Calu3 (cell line): ENCODE results near the gene DHX35. TPM values are rescaled to one million over a fixed set of nuclear protein-coding genes. Genes with fewer than 3 reads are reported as not detected.

Source experiments
- BruUV-seq: library from RNA; stranded (reverse); fragments of 400-500 nt; replicated peaks from 2 replicates; lab custom pipeline; 2021; lab: Mats Ljungman, UMichigan
- CTCF ChIA-PET: fragments of 300-600 bp; sonication (Branson Sonifier 250); formaldehyde crosslinking; loops from one replicate; lab custom pipeline; 2022; ENCODE audit warnings: antibody characterized with exemption; lab: Charles Lee
- DNase-seq: peaks from one replicate; pipeline ENCODE4 v3.0.0; 2022
- H3K27ac Mint-ChIP-seq: one replicate; pipeline ENCODE4 v1.8.0; 2022; ENCODE audit warnings: mixed read lengths; ENCODE audit not compliant: unreplicated experiment
- H3K27me3 Mint-ChIP-seq: one replicate; pipeline ENCODE4 v1.8.0; 2022; ENCODE audit warnings: mixed read lengths; ENCODE audit not compliant: unreplicated experiment
- H3K36me3 Mint-ChIP-seq: one replicate; pipeline ENCODE4 v1.8.0; 2022; ENCODE audit warnings: mild to moderate bottlenecking, moderate library complexity, mixed read lengths; ENCODE audit not compliant: insufficient read depth, unreplicated experiment
- H3K4me1 Mint-ChIP-seq: one replicate; pipeline ENCODE4 v1.8.0; 2022; ENCODE audit warnings: mild to moderate bottlenecking, low read depth, mixed read lengths; ENCODE audit not compliant: unreplicated experiment
- H3K4me3 Mint-ChIP-seq: one replicate; pipeline ENCODE4 v1.8.0; 2022; ENCODE audit warnings: mild to moderate bottlenecking, low read depth, moderate library complexity, mixed read lengths; ENCODE audit not compliant: unreplicated experiment
- H3K9me3 Mint-ChIP-seq: one replicate; pipeline ENCODE4 v1.8.0; 2022; ENCODE audit warnings: low read depth, mixed read lengths; ENCODE audit not compliant: unreplicated experiment
- CTCF ChIP-seq: fragments of 200-600 bp; IDR thresholded peaks from one replicate; pipeline ENCODE4 v1.8.0; 2022; ENCODE audit warnings: antibody characterized with exemption; ENCODE audit not compliant: unreplicated experiment
- intact Hi-C: fragments of 100-400 bp; cut with micrococcal nuclease; formaldehyde crosslinking; loops from one replicate; pipeline ENCODE4 v1.10.0; 2022; ENCODE audit not compliant: unreplicated experiment
- total RNA-seq: library from RNA; stranded (reverse); gene quantifications from 2 replicates; pipeline ENCODE4 v1.2.3, GENCODE V29; 2022

DHX35 gene
- total RNA-seq, 1 experiment from 2014 or later: 19.1 TPM

DNA sequence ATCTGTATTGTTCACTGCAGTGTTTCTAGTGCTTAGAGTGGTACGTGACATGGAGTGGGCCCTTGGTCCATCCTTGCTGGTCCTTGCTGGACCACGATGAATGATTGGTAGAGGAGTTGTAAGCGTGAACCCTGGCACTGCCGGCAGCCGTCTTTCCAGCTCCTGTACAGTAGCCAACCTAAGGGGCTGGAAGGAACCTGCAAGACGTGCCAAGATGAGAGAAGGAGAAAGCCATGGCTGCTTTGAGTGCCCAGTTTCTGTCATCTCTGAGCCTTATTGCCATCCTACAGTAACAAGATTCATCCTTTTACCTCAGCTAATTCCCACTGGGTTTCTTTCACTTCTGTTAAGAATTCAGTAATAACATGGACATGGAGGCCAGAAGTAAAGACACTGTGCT is 5.9 kb downstream of the DHX35 start:
- Mint-ChIP-seq H3K27ac (no peak overlapping the region), H3K36me3 (peaks cover 15% of the 10 kb centered on the region), H3K27me3 (no peaks in the 10 kb centered on the region), H3K9me3 (no peaks in the 10 kb centered on the region), H3K4me1 (peaks cover 16% of the 10 kb centered on the region), H3K4me3 (no peak overlapping the region)
- no peak for TF ChIP-seq CTCF
- intact Hi-C loops: no loop called here
- CTCF ChIA-PET: no interaction called here
- no peak for DNase-seq
- BruUV-seq: no TSS peak

DNA sequence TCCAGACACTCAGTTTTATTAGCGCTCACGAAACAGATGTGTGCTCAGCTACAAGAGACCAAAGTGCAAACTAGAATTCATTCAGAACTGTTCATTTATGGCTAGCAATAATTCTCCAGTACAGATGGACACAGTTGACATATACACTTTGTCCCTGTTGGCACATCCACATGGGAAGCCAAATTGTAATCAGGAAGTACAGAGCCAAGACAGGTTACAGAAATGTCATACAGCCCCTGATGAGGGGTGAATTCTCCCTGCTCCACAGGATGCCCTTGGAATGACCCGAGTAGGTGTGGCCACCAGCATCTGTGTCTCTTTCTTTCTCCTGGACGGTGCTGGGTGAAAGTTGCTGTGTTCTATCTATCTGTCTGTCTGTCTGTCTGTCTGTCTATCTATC is 7.6 kb downstream of the DHX35 start:
- peaks cover 12% of the 10 kb centered on the region for H3K36me3 Mint-ChIP-seq
- intact Hi-C loops: no loop called here
- no peaks in the 10 kb centered on the region for H3K9me3 Mint-ChIP-seq
- H3K27me3 Mint-ChIP-seq: no peaks in the 10 kb centered on the region
- DNase-seq: no peak
- H3K4me3 Mint-ChIP-seq: no peak overlapping the region
- CTCF ChIA-PET: no interaction called here
- TF ChIP-seq CTCF: no peak
- no TSS peak for BruUV-seq
- no peak overlapping the region for H3K27ac Mint-ChIP-seq
- H3K4me1 Mint-ChIP-seq: peaks cover 17% of the 10 kb centered on the region

DNA sequence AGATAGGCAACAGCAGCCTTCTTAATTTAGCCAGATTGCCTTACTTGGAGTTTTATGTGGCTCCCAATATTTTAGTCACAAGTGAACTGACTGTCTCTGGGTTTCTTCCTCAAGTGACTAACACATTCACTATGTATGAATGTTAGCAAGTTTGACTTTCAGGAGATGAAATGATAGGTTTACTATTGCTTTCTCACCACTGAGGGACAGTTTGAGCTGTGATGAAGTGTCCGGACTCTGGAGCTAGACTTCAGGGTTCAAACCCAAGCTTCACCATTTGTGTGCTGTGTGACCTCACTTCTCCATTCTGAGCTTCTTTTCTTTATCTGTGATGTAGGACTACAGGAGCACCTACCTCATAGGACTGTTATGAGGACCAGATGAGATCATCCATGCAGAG is 8.2 kb downstream of the DHX35 start:
- no peak overlapping the region for H3K4me3 Mint-ChIP-seq
- H3K9me3 Mint-ChIP-seq: no peaks in the 10 kb centered on the region
- H3K27me3 Mint-ChIP-seq: no peaks in the 10 kb centered on the region
- H3K4me1 Mint-ChIP-seq: peaks cover 19% of the 10 kb centered on the region
- no TSS peak for BruUV-seq
- no peak overlapping the region for H3K27ac Mint-ChIP-seq
- TF ChIP-seq CTCF: no peak
- H3K36me3 Mint-ChIP-seq: peaks cover 12% of the 10 kb centered on the region
- no peak for DNase-seq
- intact Hi-C loops: no loop called here
- CTCF ChIA-PET: interaction anchor here (1.0 kb wide), 1 partner anchor 99 kb away, joined by 3 read pairs; no protein-coding TSS in a partner anchor

- intact Hi-C loops: no loop called here
- DNase-seq: no peak
- Mint-ChIP-seq H3K4me1 (peaks cover 19% of the 10 kb centered on the region), H3K36me3 (peaks cover 12% of the 10 kb centered on the region), H3K27me3 (no peaks in the 10 kb centered on the region), H3K9me3 (no peaks in the 10 kb centered on the region), H3K27ac (no peak overlapping the region), H3K4me3 (no peak overlapping the region)
- no peak for TF ChIP-seq CTCF
- CTCF ChIA-PET: interaction anchor here (1.2 kb wide), 1 partner anchor 19 kb away, joined by 3 read pairs; no protein-coding TSS in a partner anchor
- BruUV-seq: no TSS peak
Observed at GRCh38 chr20:38973107-38973506, 11.0 kb downstream of the DHX35 start.
